Calu3 (cell line): Measurements from ENCODE around the gene GAS7. TPM values are rescaled to one million over a fixed set of nuclear protein-coding genes. Genes with fewer than 3 reads are reported as not detected.

ENCODE experiments used
- BruUV-seq: library from RNA; stranded (reverse); fragments of 400-500 nt; replicated peaks from 2 replicates; lab custom pipeline; 2021; lab: Mats Ljungman, UMichigan
- CTCF ChIA-PET: fragments of 300-600 bp; sonication (Branson Sonifier 250); formaldehyde crosslinking; loops from one replicate; lab custom pipeline; 2022; ENCODE audit warnings: antibody characterized with exemption; lab: Charles Lee
- DNase-seq: peaks from one replicate; pipeline ENCODE4 v3.0.0; 2022
- H3K27ac Mint-ChIP-seq: one replicate; pipeline ENCODE4 v1.8.0; 2022; ENCODE audit warnings: mixed read lengths; ENCODE audit not compliant: unreplicated experiment
- H3K27me3 Mint-ChIP-seq: one replicate; pipeline ENCODE4 v1.8.0; 2022; ENCODE audit warnings: mixed read lengths; ENCODE audit not compliant: unreplicated experiment
- H3K36me3 Mint-ChIP-seq: one replicate; pipeline ENCODE4 v1.8.0; 2022; ENCODE audit warnings: mild to moderate bottlenecking, moderate library complexity, mixed read lengths; ENCODE audit not compliant: insufficient read depth, unreplicated experiment
- H3K4me1 Mint-ChIP-seq: one replicate; pipeline ENCODE4 v1.8.0; 2022; ENCODE audit warnings: mild to moderate bottlenecking, low read depth, mixed read lengths; ENCODE audit not compliant: unreplicated experiment
- H3K4me3 Mint-ChIP-seq: one replicate; pipeline ENCODE4 v1.8.0; 2022; ENCODE audit warnings: mild to moderate bottlenecking, low read depth, moderate library complexity, mixed read lengths; ENCODE audit not compliant: unreplicated experiment
- H3K9me3 Mint-ChIP-seq: one replicate; pipeline ENCODE4 v1.8.0; 2022; ENCODE audit warnings: low read depth, mixed read lengths; ENCODE audit not compliant: unreplicated experiment
- CTCF ChIP-seq: fragments of 200-600 bp; IDR thresholded peaks from one replicate; pipeline ENCODE4 v1.8.0; 2022; ENCODE audit warnings: antibody characterized with exemption; ENCODE audit not compliant: unreplicated experiment
- intact Hi-C: fragments of 100-400 bp; cut with micrococcal nuclease; formaldehyde crosslinking; loops from one replicate; pipeline ENCODE4 v1.10.0; 2022; ENCODE audit not compliant: unreplicated experiment
- total RNA-seq: library from RNA; stranded (reverse); gene quantifications from 2 replicates; pipeline ENCODE4 v1.2.3, GENCODE V29; 2022

Gene GAS7
- total RNA-seq, 1 experiment from 2014 or later = 0.42 TPM

DNA sequence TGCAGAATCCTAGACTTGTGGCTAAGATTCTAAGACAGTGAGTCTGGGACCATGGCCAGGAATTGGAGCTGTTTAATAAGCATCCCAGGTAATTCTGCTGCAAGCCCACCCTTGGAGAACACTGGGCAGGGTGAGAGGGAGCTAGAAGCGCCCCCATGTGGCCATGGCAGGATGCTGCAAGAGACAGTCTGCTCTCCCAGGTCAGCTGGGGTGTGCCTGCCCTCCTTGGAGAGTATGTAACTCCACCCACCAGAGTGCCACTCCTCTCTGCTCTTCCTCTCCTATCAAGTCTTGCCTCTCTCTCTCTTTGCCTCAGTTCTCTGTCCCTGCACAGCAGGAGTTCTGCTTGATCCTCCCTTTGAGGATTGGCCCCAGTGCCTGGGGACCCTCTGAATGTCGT lies 308.3 kb downstream of the GAS7 start:
- peak; percentile 37 for DNase-seq
- H3K27ac Mint-ChIP-seq = no peak overlapping the region
- no TSS peak for BruUV-seq
- no peaks in the 10 kb centered on the region for H3K9me3 Mint-ChIP-seq
- no peaks in the 10 kb centered on the region for H3K27me3 Mint-ChIP-seq
- intact Hi-C loops = no loop called here
- no peaks in the 10 kb centered on the region for H3K36me3 Mint-ChIP-seq
- H3K4me1 Mint-ChIP-seq = peaks cover 8% of the 10 kb centered on the region
- CTCF ChIA-PET = interaction anchor here (1.0 kb wide), 1 partner anchor 121 kb away, joined by 3 read pairs; no protein-coding TSS in a partner anchor
- no peak overlapping the region for H3K4me3 Mint-ChIP-seq
- TF ChIP-seq CTCF = no peak

DNA sequence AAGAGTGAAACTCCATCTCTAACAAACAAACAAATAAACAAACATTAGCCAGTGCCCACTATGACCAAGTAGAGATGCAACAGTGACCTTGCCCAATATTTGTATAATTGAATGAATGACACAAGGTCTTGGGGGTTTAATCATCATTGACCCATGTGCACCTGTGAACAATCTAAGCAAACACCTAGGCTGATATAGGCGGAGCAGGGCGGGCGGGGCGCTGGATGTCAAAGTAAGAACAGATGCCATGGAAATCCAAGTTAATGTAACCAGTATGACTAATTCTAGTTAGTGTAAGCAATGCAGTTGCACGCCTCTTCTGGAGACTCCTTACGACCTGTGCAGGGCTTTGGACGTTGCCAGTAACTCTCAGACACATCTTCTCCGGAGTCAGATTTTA lies 310.9 kb downstream of the GAS7 start:
- no peaks in the 10 kb centered on the region for H3K27me3 Mint-ChIP-seq
- intact Hi-C loops = loop anchor here (5.0 kb wide), 1 partner anchor 60 kb away; the partner anchor contains the start of gene GLP2R
- BruUV-seq = no TSS peak
- CTCF ChIA-PET = interaction anchor here (0.5 kb wide), 1 partner anchor 722 kb away, joined by 3 read pairs; no protein-coding TSS in a partner anchor
- no peak overlapping the region for H3K4me3 Mint-ChIP-seq
- no peaks in the 10 kb centered on the region for H3K9me3 Mint-ChIP-seq
- H3K27ac Mint-ChIP-seq = no peak overlapping the region
- DNase-seq = no peak
- H3K4me1 Mint-ChIP-seq = peaks cover 8% of the 10 kb centered on the region
- H3K36me3 Mint-ChIP-seq = no peaks in the 10 kb centered on the region
- TF ChIP-seq CTCF = no peak

DNA sequence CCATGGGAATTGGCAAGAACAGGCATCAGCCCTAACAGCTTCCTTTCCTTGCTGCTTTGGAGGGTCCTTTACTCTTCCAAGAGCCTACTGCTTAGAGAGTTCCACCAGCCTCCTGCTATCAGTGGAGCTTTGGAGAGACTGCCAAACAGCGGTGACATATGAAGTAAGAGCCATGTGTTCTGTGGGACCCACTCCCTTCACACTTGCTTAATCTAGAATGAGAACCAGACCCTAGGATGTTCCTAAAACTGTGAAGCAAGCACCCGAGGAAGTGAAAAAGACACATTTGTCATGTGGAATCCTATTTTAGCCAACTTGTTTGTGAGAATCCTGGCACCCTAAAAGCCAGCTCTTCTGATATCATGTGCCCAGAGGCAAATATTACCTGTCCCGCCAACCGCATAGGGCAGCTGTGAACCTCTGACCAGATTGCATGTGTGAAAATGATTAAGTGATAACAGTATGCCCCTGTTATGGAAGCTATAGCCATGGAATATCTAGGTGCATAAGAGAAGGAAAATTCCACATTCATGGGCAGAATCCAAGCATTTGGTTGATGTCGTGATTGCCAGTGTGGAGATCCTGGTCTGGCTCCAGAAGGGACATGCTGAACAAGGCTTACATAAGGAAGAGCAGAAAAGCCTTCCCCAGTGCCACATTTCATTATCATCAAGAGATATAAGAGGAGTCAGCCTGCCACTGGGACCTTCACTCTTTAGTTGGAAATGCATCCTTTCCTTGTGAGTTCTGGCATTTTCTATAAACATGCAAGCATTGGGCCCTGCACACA lies 312.1 kb downstream of the GAS7 start:
- no peaks in the 10 kb centered on the region for H3K36me3 Mint-ChIP-seq
- CTCF ChIA-PET = no interaction called here
- H3K9me3 Mint-ChIP-seq = no peaks in the 10 kb centered on the region
- no peaks in the 10 kb centered on the region for H3K27me3 Mint-ChIP-seq
- H3K27ac Mint-ChIP-seq = no peak overlapping the region
- intact Hi-C loops = loop anchor here (5.0 kb wide), 1 partner anchor 59 kb away; the partner anchor contains the start of gene GLP2R
- H3K4me1 Mint-ChIP-seq = peaks cover 8% of the 10 kb centered on the region
- DNase-seq = no peak
- TF ChIP-seq CTCF = no peak
- BruUV-seq = no TSS peak
- no peak overlapping the region for H3K4me3 Mint-ChIP-seq

- no TSS peak for BruUV-seq
- H3K36me3 Mint-ChIP-seq = peaks cover 10% of the 10 kb centered on the region
- H3K27me3 Mint-ChIP-seq = no peaks in the 10 kb centered on the region
- H3K27ac Mint-ChIP-seq = no peak overlapping the region
- H3K4me3 Mint-ChIP-seq = no peak overlapping the region
- CTCF ChIA-PET = no interaction called here
- H3K4me1 Mint-ChIP-seq = peaks cover 22% of the 10 kb centered on the region
- intact Hi-C loops = loop anchor here (5.0 kb wide), 1 partner anchor 46 kb away; no protein-coding TSS in a partner anchor
- DNase-seq = no peak
- H3K9me3 Mint-ChIP-seq = no peaks in the 10 kb centered on the region
- TF ChIP-seq CTCF = no peak
These were observed 315.0 kb downstream of the GAS7 start for GRCh38 chr17:9883451-9883850.
